RWPE2 (cell line): Measurements from ENCODE around the gene HECW1.

ENCODE experiments used
- ATAC-seq: fragments of 200-7000 bp; cut with Tn5 transposase; 3 replicates; pipeline ENCODE4 v1.9.1; 2021; ENCODE audit warnings: low read depth
- DNase-seq: peaks from one replicate; pipeline ENCODE4 v3.0.0-alpha.2; 2020; ENCODE audit warnings: low spot score
- H3K27ac ChIP-seq: fragments of 450-650 bp; 2 replicates; pipeline ENCODE4 v1.5.1; 2017; ENCODE audit warnings: mild to moderate bottlenecking; ENCODE audit not compliant: poor library complexity, severe bottlenecking
- H3K27me3 ChIP-seq: fragments of 250-450 bp; sonication (Bioruptor Pico); 2 replicates; pipeline ENCODE4 v1.5.1; 2021; ENCODE audit warnings: mild to moderate bottlenecking, moderate library complexity; ENCODE audit not compliant: insufficient read depth, poor library complexity, severe bottlenecking
- H3K36me3 ChIP-seq: fragments of 250-450 bp; sonication (Bioruptor Pico); 2 replicates; pipeline ENCODE4 v1.5.1; 2020; ENCODE audit warnings: low read depth, mild to moderate bottlenecking, moderate library complexity
- H3K4me1 ChIP-seq: fragments of 250-450 bp; sonication (Bioruptor Pico); 2 replicates; pipeline ENCODE4 v1.5.1; 2021; ENCODE audit warnings: mild to moderate bottlenecking, moderate library complexity; ENCODE audit not compliant: insufficient read depth, poor library complexity, severe bottlenecking
- H3K4me3 ChIP-seq: fragments of 250-450 bp; sonication (Bioruptor Pico); 2 replicates; pipeline ENCODE4 v1.5.1; 2021; ENCODE audit warnings: mild to moderate bottlenecking, moderate library complexity; ENCODE audit not compliant: severe bottlenecking
- H3K9me3 ChIP-seq: fragments of 250-450 bp; sonication (Bioruptor Pico); 2 replicates; pipeline ENCODE4 v1.5.1; 2021; ENCODE audit warnings: mild to moderate bottlenecking, moderate library complexity; ENCODE audit not compliant: severe bottlenecking
- TF ChIP-seq, protein P1 (sequence below): fragments of 450-650 bp; IDR thresholded peaks from one replicate; pipeline ENCODE4 v1.5.1; 2017; ENCODE audit warnings: mild to moderate bottlenecking, moderate library complexity; ENCODE audit not compliant: poor library complexity, severe bottlenecking

Gene HECW1

GRCh38 chr7:43114458-43114780, 2.0 kb downstream of the HECW1 start:
- TF ChIP-seq, protein P1, sequence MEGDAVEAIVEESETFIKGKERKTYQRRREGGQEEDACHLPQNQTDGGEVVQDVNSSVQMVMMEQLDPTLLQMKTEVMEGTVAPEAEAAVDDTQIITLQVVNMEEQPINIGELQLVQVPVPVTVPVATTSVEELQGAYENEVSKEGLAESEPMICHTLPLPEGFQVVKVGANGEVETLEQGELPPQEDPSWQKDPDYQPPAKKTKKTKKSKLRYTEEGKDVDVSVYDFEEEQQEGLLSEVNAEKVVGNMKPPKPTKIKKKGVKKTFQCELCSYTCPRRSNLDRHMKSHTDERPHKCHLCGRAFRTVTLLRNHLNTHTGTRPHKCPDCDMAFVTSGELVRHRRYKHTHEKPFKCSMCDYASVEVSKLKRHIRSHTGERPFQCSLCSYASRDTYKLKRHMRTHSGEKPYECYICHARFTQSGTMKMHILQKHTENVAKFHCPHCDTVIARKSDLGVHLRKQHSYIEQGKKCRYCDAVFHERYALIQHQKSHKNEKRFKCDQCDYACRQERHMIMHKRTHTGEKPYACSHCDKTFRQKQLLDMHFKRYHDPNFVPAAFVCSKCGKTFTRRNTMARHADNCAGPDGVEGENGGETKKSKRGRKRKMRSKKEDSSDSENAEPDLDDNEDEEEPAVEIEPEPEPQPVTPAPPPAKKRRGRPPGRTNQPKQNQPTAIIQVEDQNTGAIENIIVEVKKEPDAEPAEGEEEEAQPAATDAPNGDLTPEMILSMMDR = no peak
- no peak for ATAC-seq
- Histone ChIP-seq H3K36me3 (no peaks in the 10 kb centered on the region), H3K27me3 (peaks cover 82% of the 10 kb centered on the region), H3K9me3 (no peaks in the 10 kb centered on the region), H3K27ac (no peak overlapping the region), H3K4me1 (no peaks in the 10 kb centered on the region), H3K4me3 (no peak overlapping the region)
- DNase-seq = no peak

DNA sequence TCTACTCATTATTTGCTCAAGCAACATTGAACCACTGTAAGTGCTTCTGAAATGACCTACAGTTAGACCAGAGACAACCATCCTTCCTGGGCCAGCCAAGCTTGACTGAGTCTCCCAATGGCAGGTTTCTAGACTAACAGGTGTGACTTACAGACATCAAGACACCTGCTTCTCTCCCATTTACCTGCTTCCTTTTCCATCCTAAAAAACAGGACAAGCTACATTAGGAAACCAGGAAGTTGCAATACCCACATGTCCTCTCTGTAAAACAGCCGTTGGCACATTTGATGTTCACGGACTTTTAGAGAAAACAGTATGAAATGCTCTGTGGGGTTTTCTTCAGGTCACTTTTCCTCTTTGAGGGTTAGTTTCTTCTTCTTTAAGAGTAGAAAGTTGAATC, 4.0 kb downstream of the HECW1 start:
- ATAC-seq = no peak
- Histone ChIP-seq H3K9me3 (no peaks in the 10 kb centered on the region), H3K36me3 (no peaks in the 10 kb centered on the region), H3K27me3 (peaks cover 61% of the 10 kb centered on the region), H3K27ac (no peak overlapping the region), H3K4me3 (no peak overlapping the region), H3K4me1 (no peaks in the 10 kb centered on the region)
- TF ChIP-seq, protein P1 = no peak
- DNase-seq = no peak

DNA sequence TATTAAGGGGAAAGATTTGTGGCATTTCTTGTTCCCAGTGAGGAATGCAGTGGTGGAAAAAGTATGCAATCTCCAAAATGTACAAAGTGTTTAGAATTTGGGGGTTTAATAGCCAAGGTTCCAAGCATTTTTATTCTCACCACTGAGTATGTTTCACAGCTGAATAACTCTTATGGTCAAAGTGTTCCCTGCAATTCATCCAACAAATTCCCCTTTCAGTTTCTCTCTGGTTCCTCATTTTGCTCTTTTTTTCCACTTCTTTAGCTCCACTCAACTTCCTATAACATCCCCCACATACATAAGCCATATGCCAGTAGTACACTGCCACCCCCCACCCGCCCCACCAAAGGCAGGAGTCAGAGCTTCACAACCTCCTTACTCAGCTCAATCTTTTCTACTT, 4.6 kb downstream of the HECW1 start:
- DNase-seq = no peak
- Histone ChIP-seq H3K4me3 (no peak overlapping the region), H3K9me3 (no peaks in the 10 kb centered on the region), H3K4me1 (no peaks in the 10 kb centered on the region), H3K36me3 (no peaks in the 10 kb centered on the region), H3K27ac (no peak overlapping the region), H3K27me3 (peaks cover 55% of the 10 kb centered on the region)
- TF ChIP-seq, protein P1 = no peak
- no peak for ATAC-seq

- Histone ChIP-seq H3K9me3 (no peaks in the 10 kb centered on the region), H3K4me3 (no peak overlapping the region), H3K27ac (no peak overlapping the region), H3K27me3 (peaks cover 47% of the 10 kb centered on the region), H3K4me1 (no peaks in the 10 kb centered on the region), H3K36me3 (no peaks in the 10 kb centered on the region)
- no peak for DNase-seq
- no peak for ATAC-seq
- TF ChIP-seq, protein P1 = no peak
Measured at GRCh38 chr7:43117861-43118260, 5.4 kb downstream of the HECW1 start.

DNA sequence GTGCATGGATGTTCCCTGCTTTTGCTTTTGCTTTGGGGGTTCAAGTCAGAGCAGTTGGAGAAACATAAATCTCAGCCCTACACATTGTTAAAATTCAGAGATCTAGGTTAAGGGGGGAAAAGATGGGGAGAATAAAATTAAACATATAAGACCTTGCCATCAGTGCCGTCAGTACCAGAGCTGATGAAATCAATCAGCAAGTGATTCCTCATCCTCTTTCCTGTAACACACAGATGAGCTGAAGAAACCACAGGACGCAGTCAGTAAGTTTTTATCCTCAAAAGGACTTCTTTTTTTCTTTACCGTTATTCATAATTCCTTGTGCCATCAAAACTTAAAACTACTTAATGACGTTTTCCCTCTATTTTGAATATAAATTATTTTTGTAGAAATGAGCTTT, 5.9 kb downstream of the HECW1 start:
- ATAC-seq = no peak
- Histone ChIP-seq H3K27me3 (peaks cover 43% of the 10 kb centered on the region), H3K27ac (no peak overlapping the region), H3K4me1 (no peaks in the 10 kb centered on the region), H3K4me3 (no peak overlapping the region), H3K9me3 (no peaks in the 10 kb centered on the region), H3K36me3 (no peaks in the 10 kb centered on the region)
- TF ChIP-seq, protein P1 = no peak
- DNase-seq = no peak
